IPS DF 4.7 (cell line): ENCODE results near the gene KRTAP10-12.
"Not testable (repeated sequence)": the region's sequence is repeated elsewhere in the genome, so short reads cannot be mapped to it uniquely, and the experiment has no call there.

Source experiments
- DNase-seq: peaks from one replicate; pipeline ENCODE4 v3.0.0-alpha.2; 2013; ENCODE audit warnings: low spot score; ENCODE audit errors: extremely low read depth

Gene KRTAP10-12

DNA sequence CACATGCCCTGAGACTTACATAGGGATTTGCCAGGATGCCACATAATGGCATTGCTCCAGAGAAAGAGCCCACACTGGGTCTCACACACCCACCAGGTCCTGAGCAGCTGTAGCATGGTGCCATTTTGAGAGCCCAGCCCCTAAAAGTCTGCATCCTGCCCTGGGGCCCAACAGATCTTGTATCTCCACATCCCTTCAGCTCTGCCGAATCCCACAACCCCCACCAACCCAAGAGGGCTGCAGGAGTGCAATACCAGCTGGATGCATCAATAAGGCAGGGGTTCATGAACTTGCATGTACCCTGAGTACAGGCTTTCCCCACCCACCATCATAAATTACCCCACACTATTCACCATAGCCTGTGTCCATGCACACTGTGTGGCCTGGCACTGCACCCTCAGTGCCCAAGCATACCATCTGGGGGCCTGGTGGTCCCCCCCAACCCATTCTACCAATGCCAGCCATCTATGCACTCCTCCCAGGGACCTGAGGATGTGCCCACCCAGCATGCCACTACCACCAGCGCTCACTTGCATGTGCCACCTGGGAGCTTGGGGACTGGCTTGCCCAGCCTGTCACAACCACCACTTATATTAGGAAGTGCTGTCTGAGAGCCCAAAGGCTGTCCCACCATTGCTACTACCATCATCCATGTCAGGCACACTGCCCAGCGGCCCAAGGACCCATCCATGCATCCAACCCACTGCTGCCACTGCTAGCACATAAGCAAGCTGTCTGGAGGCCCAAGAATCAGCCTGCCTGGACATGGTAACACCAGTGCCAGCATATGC lies 26.1 kb upstream of the KRTAP10-12 start:
- no peak for DNase-seq

DNA sequence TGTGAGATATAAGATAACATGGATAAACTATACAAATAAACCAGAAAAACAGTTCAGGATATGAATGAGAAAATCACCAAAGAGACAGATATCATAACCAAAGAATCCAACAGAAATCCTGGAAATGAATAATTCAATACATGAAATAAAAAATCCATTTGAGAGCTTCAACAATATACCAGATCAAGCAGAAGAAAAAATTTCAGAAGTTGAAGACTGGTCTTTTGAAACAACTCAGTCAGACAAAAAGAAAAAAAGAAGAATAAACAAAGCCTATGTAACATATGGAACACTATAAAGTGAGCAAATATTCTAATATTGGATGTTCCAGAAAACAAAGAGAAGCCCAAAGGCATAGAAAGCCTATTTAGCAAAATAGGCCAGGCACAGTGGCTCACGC lies 25.1 kb upstream of the KRTAP10-12 start:
- no peak for DNase-seq

DNA sequence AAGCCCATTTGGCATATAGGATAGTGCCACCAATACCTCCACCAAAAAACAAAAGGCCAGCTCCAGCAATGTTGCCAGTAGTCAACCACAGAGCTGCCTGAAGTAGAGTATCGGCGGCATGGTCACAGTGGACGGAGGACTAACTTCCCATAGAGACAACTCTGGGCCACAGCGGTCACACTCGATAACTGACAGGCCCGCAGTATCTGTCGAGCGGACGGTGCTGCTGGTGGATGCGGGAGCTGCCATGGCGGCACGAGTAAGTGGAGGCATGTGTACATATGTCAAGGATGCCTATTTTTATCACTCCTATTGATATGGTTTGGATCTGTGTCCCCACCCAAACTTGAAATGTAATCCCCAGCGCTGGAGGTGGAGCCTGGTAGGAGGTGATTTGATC lies 19.1 kb upstream of the KRTAP10-12 start:
- DNase-seq = no peak

DNA sequence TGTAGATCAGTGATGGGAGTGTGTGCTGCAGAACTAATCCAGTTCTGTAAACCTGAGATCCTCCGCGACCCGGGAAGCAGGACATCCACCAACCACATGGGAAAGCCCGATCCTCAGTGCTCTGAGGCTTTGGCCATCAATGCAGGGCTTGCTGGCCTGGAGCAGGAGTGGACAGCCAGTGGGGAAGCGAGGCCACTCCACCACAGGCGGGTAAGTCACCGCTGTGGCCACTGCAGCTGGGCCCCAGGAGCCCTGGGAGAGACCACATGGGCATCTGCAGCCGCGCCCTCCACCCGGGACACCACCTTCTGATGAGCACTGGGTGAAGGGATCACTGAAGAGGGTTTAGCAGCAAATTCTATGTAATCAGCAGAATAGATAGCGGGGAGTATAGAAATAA lies 15.8 kb upstream of the KRTAP10-12 start:
- no peak for DNase-seq

DNA sequence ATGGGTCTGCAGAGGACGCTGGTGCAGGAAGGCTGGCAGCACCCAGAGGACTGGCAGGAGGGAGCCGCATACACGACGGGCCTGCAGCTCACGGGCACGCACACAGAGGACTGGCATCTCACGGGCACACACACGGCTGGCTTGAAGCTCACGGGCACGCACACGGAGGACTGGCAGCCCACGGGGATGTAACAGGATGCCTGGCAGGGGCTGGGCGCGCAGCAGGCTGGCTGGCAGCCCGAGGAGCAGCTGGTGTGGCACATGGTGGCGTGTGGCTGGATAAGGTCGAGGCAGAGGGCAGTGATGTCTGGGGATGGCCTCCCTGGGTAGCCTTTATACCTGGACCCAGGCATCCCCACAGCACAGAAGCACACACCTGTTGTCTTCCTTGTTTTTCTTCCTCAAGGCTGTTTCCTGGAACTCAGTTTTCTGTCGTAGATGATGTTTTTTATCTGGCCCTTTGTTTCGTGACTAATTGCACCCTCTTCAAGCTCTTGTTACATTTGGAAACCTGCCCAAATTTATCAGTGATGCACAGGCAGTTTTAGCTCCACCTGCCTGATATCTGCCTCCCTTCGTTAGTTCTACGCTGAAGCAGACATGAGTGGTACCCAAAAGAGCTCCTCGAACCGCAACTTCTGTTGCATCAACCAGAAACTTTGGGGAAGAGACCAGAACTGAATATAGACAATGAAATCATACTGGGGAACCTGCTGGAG lies 15.0 kb upstream of the KRTAP10-12 start, which contains the start of gene KRTAP12-1:
Gene KRTAP12-1 (minus strand): TSS at position 303 of the 719 bp plus-strand sequence. CDS start 40 bp downstream, at position 263.
- no peak for DNase-seq

DNA sequence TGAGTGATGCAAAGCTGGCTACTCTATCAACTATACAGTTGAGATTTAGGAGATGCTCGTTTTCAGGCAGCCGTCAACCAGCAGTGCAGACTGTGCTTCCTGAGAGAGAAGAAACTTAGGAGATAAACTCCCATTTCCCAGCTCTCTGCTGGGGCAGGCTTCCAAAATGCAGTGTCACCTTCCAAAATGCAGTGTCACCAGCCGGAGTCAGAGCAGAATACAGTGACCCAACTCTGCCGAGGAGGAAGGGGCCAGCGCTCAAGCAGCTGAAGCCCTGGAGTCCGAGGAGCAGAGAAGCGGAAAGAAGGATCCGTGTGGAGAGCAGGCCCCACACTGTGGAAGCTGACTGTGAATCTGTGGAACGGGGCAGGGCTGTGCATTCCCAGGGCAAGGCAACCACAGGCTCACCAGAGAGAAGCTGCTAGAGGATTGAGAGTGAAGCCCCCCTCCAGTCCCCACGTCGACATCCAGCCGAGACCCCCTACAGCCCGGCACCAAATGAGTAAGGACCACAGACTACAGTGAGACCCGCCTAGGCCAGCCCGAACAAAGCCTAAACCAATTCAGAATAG lies 14.3 kb upstream of the KRTAP10-12 start:
- DNase-seq = no peak

DNA sequence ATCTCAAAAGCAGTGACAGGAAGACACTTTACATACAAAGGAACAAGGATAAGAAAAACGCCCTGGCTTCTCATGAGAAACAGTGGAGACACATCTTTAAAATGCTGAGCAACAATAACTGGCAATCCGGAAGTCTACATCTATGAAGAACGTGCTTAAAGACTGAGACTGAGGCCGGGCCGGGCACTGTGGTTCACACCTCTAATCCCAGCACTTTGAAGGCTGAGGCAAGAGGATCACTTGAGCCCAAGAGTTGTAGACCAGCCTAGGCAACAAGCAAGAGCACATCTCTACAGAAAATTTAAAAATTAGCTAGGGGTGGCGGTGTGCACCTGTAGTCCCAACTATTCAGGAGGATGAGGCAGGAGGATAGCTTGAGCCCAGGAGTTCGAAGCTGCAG lies 12.9 kb upstream of the KRTAP10-12 start:
- DNase-seq = no peak

DNA sequence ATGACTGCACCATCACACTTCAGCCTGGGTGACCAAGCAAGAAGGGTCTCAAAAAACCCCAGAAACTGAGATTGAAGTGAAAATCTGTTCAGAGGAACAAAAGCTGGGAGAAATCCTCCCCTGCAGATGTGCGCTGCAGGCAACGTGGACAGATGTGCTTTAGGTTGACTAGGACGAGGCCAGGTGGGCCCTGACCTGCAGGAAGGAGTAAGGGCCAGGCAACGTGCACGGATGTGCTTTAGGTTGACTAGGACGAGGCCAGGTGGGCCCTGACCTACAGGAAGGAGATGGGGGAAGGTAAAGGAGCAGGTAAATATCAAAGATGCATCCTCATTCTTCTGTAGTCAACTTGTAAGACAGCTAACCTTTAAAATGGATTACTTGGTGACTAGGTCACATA lies 12.5 kb upstream of the KRTAP10-12 start:
- no peak for DNase-seq

DNA sequence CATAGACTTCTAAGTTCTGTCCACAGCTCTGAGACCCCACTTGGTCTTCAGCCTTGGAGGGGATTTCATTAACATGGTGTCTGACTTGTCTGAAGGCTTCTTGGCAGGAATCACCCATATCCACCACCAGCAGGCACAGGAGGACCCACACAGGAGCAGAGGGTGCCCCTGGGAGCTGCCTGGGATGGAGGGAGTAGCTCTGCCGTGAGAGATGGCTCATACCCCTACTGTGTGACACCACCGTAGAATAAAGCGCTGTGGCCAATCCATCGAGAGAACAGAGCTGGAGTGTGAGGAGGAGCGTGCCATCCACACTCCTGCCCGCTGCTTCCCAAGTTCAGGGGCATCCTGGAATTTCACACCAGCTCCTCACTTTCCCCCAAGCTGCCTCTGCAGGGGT lies 11.9 kb upstream of the KRTAP10-12 start:
- DNase-seq = not testable (repeated sequence)

DNA sequence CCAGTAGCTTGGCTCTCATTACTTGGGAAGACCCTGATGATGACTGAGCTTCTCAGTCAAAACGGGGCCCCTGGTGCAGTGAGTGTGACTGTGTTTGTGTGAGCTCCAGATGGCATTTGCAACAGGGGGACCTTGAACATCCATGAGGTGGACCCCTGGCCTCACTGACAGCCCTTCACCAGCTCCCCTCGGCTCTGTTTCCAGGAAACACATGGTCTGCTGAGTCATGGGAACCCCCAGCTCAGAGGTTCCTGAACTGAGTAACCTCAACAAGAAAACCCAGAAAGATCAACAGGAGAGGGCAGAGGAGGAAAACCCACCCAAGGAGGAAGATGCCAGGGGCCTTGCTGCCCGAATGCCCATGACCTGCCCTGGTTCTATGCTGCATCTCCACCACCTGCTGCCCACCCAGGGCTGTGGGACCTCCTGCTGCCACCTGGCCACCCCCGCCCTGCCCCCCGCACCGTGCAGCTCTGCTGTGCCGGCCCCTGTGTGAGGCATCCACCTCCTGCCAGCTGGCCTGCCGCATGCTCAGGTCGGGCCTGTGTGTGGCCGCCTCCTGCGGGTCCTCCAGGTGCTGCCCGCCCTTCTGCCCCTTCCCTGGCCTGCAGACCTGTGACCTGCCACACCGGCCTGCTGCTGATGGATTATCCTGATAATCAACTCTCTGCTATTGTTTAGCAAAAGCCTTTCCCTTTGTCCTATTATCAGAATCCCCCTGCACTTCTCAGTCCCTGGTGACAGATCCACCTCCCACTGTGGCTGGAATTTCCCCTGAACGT lies 10.8 kb upstream of the KRTAP10-12 start:
- DNase-seq = no peak

DNA sequence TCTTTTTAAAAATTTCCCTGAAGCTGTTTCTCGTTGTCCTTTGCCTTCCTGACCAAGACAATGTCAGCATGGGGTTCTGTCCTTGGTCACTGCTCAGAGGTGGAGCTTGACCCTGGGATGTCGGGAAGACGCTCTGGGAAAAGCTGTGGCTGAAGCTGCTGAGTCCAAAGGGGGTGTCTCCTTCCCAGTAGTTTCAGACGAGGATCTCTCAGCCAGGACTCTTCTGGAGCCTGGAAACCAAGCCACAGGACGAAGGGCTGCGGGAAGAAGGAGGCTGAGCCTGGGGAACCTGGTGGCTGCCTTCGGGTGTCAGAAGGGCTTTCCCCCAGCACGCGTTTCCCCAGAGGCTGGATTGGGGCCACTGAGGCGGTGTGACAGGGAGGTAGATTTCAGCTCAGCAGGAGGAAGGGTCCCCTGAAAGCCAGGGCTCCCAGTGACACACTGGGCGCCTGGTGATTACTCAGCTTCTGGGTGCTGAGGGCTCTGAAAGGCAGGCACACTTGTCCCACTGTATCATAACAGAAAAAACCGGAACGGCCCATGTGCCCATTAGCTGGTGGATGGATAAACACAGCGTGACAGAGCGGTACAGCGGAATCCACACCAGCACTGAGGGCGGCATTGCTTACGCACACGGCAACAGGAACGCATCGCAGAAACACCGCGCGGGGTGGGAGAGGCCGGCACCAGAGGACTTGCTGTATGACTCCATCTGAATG lies 10.0 kb upstream of the KRTAP10-12 start:
- DNase-seq = no peak

DNA sequence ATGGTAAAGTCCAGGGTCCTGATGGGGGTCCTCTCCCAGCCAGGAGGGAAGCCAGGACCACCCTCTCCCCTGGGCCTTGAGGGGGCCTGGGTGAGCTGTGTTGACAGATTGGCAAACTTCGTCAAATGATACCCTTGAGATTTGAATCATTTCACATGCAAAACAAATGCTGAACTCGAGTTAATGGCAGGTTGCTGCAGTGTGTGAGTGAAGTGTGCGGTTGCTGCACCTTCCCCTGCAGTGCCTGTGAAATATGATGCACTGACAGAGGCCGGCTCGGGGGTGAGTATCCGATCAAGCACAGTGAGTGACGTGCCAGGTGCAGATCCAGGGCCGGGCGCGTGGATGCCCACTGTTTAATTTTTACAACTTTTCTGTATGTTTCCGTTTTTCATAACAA lies 9.3 kb upstream of the KRTAP10-12 start:
- no peak for DNase-seq

DNA sequence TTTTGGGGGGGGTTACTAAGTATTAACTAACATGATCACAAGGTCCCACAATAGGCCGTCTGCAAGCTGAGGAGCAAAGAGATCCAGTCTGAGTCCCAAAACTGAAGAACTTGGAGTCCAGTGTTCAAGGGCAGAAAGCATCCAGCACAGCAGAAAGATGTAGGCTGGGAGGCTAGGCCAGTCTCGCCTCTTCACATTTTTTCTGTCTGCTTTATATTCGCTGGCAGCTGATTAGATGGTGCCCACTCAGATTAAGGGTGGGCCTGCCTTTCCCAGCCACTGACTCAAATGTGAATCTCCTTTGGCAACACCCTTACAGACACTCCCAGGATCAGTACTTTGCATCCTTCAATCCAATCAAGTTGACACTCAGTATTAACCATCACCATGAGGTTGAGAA lies 7.2 kb upstream of the KRTAP10-12 start:
- DNase-seq = not testable (repeated sequence)

DNA sequence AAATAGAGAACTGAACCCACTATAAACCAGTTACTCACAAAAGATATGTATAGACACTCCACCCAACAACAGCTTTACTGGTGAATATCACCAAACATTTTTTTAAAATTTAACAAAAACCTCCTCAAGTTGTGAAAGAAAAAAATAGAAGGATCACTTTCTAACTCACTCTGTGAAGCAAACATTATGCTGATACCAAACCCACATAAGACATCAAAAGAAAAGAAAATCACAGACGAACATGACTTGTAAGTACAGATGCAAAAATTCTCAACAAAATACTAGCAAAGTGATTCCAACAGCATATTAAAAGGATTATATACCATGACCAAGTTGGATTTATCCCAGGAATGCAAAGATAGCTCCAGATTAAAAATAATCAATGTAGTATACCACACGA lies 5.3 kb upstream of the KRTAP10-12 start:
- no peak for DNase-seq

DNA sequence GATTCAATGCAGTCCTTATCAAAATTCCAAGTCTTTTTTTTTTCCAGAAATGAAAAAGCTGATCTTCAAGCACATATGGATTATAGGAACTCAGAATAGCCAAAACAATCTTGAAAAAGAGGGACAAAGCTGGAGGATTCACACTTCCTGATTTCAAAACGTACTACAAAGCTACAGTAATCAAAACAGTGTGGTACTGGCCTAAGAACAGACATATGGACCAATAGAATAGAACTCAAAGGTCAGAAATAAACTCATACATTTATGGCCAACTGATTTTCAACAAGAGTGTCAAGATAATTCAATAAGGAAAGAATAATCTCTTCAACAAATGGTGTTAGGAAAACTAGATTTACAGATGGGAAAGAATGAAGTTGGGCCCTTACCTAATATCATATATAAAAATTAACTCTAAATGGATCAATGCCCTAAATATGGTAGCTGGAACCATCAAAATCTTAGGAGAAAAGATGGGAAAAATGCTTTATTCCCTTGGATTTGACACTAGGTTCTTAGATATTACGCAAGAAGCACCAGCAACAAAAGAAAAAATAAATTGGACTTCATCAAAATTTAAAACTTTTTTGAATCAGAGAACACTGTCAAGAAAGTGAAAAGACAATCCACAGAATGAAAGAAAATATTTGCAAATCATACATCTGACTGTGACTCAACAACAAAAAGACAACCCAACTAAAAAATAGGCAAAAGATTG lies 4.0 kb upstream of the KRTAP10-12 start:
- no peak for DNase-seq

DNA sequence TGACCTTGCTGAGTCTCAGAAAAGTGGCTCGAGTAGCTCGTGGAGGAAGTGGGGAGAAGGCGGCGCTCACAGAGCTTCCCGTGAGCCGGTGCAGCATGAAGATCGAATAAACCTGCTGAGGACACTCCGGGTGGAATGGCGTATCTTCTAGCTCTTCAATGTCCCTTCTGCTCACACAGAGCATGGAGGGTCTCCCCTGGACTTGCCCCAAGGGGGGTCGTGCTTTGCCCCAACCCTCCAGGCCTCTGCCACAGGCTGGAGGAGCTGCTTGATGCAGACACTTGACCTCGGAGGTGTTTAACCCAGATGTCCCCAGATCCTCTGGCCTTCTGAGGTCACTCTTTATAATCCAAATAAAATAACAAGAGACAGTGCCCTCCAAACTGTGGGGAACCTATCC lies 2.2 kb upstream of the KRTAP10-12 start:
- no peak for DNase-seq

DNA sequence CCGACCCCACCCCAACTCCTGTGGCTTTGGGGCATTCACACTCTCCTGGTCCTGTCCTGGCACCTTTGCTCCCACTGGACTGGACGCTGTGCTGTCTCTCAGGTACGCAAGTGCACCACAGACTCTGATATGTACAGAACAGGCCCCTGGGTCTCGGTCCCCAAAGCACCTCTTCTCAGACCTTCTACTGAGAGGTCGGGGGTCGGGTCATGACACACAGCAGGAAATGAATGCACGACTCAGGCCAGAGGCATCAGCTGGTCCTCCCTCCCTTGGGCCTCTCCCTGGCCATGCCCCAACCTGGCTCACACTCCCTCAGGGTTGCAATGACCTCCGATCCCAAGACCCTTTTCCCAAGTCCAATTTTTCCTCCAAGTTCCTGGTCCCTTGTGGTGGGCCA lies 1.8 kb upstream of the KRTAP10-12 start:
- DNase-seq = no peak

DNA sequence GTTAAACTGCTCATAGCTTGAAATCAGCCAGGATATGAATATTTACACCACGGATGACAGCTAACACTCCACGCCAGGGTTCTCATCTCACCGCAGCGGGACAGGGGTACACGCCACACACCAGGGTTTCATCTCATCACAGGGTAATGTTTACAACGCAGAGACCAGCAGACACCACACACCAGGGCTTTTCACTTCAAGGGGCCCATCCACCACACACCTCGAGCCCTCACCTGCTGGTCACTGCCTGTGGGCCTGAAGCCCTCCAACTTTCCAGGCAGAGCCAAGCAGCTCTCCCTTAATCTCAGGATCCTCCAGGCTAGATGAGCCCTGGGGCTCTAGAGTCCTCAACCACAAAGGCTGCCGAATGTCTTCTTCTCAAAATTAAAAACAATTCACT lies 1.3 kb upstream of the KRTAP10-12 start:
- DNase-seq = no peak

DNA sequence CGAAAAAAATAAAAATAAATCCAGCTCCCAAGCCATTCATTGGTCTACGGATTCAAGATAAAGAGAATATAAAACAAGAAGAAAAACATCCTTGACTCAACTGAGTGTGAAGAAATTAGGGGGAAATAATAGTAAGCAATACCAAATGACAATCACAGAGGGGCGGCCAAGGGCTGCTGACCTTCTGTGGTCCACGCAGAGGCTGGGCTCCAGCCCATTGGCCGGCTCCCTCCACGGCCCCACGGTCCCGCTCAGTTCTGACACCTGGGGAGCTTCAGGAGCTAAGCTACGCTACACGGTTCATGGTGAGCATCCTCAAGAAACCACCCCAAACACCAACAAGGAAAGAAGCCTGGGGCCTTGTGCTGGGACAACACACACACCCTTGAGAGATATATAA lies 400 bp upstream of the KRTAP10-12 start:
- no peak for DNase-seq
